Loucy (cell line): ENCODE measurements around the gene ADPRM.

Experiments
- CTCF ChIP-seq: fragments of 200-600 bp; sonication (generic); conservative IDR thresholded peaks from 2 replicates; pipeline ENCODE4 v1.5.1; 2014; ENCODE audit warnings: mild to moderate bottlenecking, antibody characterized with exemption, low read length
- EZH2phosphoT487 ChIP-seq: fragments of 200-600 bp; IDR thresholded peaks from 2 replicates; pipeline ENCODE4 v1.6.1; 2018; ENCODE audit warnings: antibody characterized with exemption, mild to moderate bottlenecking, moderate library complexity, borderline replicate concordance

GRCh38 chr17:10716218-10716617, 18.8 kb downstream of the ADPRM start:
- TF ChIP-seq CTCF (no peak), EZH2phosphoT487 (no peak)
